ENCODE results near the gene RALGAPA2. TPM values are rescaled to one million over a fixed set of nuclear protein-coding genes. Genes with fewer than 3 reads are reported as not detected.

RALGAPA2 gene
- total RNA-seq, 1 experiment from 2014 or later: 13.4 TPM

GRCh38 chr20:20573797-20574196 lies 138.6 kb downstream of the RALGAPA2 start:
- CTCF ChIA-PET: no interaction called here
- Histone ChIP-seq H3K36me3 (ENCODE audit: control insufficient read depth, insufficient read depth, low read length) (no peaks in the 10 kb centered on the region), H3K27ac (ENCODE audit: low read length) (no peak overlapping the region), H3K4me1 (ENCODE audit: control insufficient read depth, insufficient read depth, low read length) (no peaks in the 10 kb centered on the region), H3K4me3 (ENCODE audit: low read depth in 2 of 2, low read length in 2 of 2) (no peak overlapping the region), H3K9me3 (ENCODE audit: control insufficient read depth, insufficient read depth, low read depth, low read length) (no peaks in the 10 kb centered on the region), H3K27me3 (ENCODE audit: control insufficient read depth, insufficient read depth, low read length) (no peaks in the 10 kb centered on the region)
- no peak for TF ChIP-seq SIN3A (IDR thresholded peaks at IDR 0.05; ENCODE audit: borderline replicate concordance, insufficient read depth, low read depth, low read length)
- no peak for TF ChIP-seq TCF7L2 (IDR thresholded peaks at IDR 0.05; ENCODE audit: low read depth, low read length)
- TF ChIP-seq POLR2AphosphoS5 (IDR thresholded peaks at IDR 0.05; ENCODE audit: low read depth, low read length): no peak
- TF ChIP-seq CTCF (IDR thresholded peaks at IDR 0.05): no peak
- TF ChIP-seq REST (IDR thresholded peaks at IDR 0.05; ENCODE audit: insufficient read depth in 1 of 2, low read depth in 2 of 2, low read length in 1 of 2): no peak
- in situ Hi-C loops (cut with HindIII; ENCODE audit: low pct_unique_long_range_greater_than_20kb, low sequenced_read_pairs): no loop called here
- no TSS peak for BruUV-seq (replicated peaks)
- DNase-seq (ENCODE audit: low read depth, low spot score) (no peak), ATAC-seq (no peak)
- intact Hi-C loops (cut with micrococcal nuclease; ENCODE audit: unreplicated experiment): no loop called here
- POLR2A ChIA-PET: no interaction called here

GRCh38 chr20:20571068-20571780 lies 141.2 kb downstream of the RALGAPA2 start:
- POLR2A ChIA-PET: no interaction called here
- no peak for DNase-seq (ENCODE audit: low read depth, low spot score)
- intact Hi-C loops (cut with micrococcal nuclease; ENCODE audit: unreplicated experiment) (no loop called here), in situ Hi-C loops (cut with HindIII; ENCODE audit: low pct_unique_long_range_greater_than_20kb, low sequenced_read_pairs) (no loop called here)
- H3K27me3 ChIP-seq (ENCODE audit: control insufficient read depth, insufficient read depth, low read length): no peaks in the 10 kb centered on the region
- TF ChIP-seq TCF7L2 (IDR thresholded peaks at IDR 0.05; ENCODE audit: low read depth, low read length): no peak
- TF ChIP-seq CTCF (IDR thresholded peaks at IDR 0.05): no peak
- no peak for TF ChIP-seq POLR2AphosphoS5 (IDR thresholded peaks at IDR 0.05; ENCODE audit: low read depth, low read length)
- CTCF ChIA-PET: no interaction called here
- ATAC-seq: no peak
- no peaks in the 10 kb centered on the region for H3K9me3 ChIP-seq (ENCODE audit: control insufficient read depth, insufficient read depth, low read depth, low read length)
- H3K4me3 ChIP-seq (ENCODE audit: low read depth in 2 of 2, low read length in 2 of 2): no peak overlapping the region
- H3K36me3 ChIP-seq (ENCODE audit: control insufficient read depth, insufficient read depth, low read length): no peaks in the 10 kb centered on the region
- H3K4me1 ChIP-seq (ENCODE audit: control insufficient read depth, insufficient read depth, low read length): no peaks in the 10 kb centered on the region
- H3K27ac ChIP-seq (ENCODE audit: low read length): no peak overlapping the region
- BruUV-seq (replicated peaks): no TSS peak

All from Panc1 (cell line).